Measurements from ENCODE around the gene SDK1.
"Not testable (repeated sequence)": the region's sequence is repeated elsewhere in the genome, so short reads cannot be mapped to it uniquely, and the experiment has no call there.

SDK1 gene

GRCh38 chr7:4241791-4242190 lies 940.7 kb downstream of the SDK1 start:
- no peak for DNase-seq

- DNase-seq: no peak
These were observed 941.7 kb downstream of the SDK1 start for GRCh38 chr7:4242706-4243105.

- no peak for DNase-seq
These were observed 943.0 kb downstream of the SDK1 start for GRCh38 chr7:4244041-4244440.

GRCh38 chr7:4244635-4245034 lies 943.6 kb downstream of the SDK1 start:
- no peak for DNase-seq

- no peak for DNase-seq
These were observed 944.2 kb downstream of the SDK1 start for GRCh38 chr7:4245135-4245865.

GRCh38 chr7:4245866-4246470 lies 944.9 kb downstream of the SDK1 start:
- DNase-seq: no peak

GRCh38 chr7:4246536-4246935 lies 945.5 kb downstream of the SDK1 start:
- DNase-seq: no peak

- DNase-seq: no peak
These were observed 946.2 kb downstream of the SDK1 start for GRCh38 chr7:4247106-4247876.

GRCh38 chr7:4248295-4248694 lies 947.2 kb downstream of the SDK1 start:
- no peak for DNase-seq

- DNase-seq: no peak
These were observed 948.2 kb downstream of the SDK1 start for GRCh38 chr7:4249241-4249640.

GRCh38 chr7:4255336-4255735 lies 954.3 kb downstream of the SDK1 start:
- DNase-seq: no peak

GRCh38 chr7:4256286-4256685 lies 955.2 kb downstream of the SDK1 start:
- no peak for DNase-seq

GRCh38 chr7:4257146-4258111 lies 956.4 kb downstream of the SDK1 start:
- no peak for DNase-seq

- DNase-seq: not testable (repeated sequence)
These were observed 959.1 kb downstream of the SDK1 start for GRCh38 chr7:4260116-4260515.

GRCh38 chr7:4260867-4261600 lies 960.0 kb downstream of the SDK1 start:
- DNase-seq: no peak

- DNase-seq: no peak
These were observed 960.5 kb downstream of the SDK1 start for GRCh38 chr7:4261601-4261960.

- not testable (repeated sequence) for DNase-seq
These were observed 963.2 kb downstream of the SDK1 start for GRCh38 chr7:4264206-4264605.

GRCh38 chr7:4265066-4265465 lies 964.0 kb downstream of the SDK1 start:
- DNase-seq: no peak

GRCh38 chr7:4265676-4266075 lies 964.6 kb downstream of the SDK1 start:
- DNase-seq: no peak

- DNase-seq: no peak
These were observed 965.4 kb downstream of the SDK1 start for GRCh38 chr7:4266270-4267040.

GRCh38 chr7:4267341-4268039 lies 966.4 kb downstream of the SDK1 start:
- no peak for DNase-seq

Measured in DMS153 (cell line).